HG03039 (cell line): ENCODE data around the gene KCNN4.
A peak's percentile ranks its signal among the peaks of the same experiment; 100 is the strongest.

ENCODE experiments used
- ATAC-seq: cut with Tn5 transposase; IDR thresholded peaks from one replicate; pipeline ENCODE4 v1.9.1; 2021; ENCODE audit warnings: mild to moderate bottlenecking, moderate library complexity; ENCODE audit not compliant: unreplicated experiment

The KCNN4 gene

DNA sequence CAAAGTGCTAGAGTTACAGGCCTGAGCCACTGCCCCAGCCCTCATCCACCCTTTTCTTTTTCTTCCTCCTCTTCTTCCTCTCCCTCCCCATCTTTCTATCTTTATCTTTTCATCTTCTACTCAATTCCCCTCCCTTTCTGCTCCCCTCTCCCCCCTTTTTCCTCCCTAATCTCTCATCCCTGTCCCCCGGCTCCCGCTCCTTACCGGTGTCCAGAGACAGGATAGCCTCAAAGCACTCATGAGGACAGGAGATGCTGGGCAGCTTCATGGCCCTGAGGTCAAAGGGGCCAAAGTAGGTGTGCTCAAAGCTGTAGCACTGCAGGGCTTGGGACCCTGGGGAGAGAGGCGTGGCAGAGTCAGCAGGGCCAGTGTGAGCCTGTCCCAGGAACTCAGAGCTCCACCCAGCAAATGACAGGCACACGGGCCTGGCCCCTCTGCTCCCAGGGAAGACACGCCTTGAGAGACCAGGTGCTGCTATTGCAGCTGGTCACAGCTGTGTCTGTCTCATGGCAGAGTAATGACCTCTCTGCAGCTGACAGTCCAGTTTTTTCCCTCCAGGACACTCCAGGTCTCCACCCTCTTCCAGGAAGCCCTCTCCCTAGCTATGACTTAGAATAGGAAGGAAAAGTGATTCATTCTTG is 18.8 kb upstream of the KCNN4 start:
- ATAC-seq: no peak

DNA sequence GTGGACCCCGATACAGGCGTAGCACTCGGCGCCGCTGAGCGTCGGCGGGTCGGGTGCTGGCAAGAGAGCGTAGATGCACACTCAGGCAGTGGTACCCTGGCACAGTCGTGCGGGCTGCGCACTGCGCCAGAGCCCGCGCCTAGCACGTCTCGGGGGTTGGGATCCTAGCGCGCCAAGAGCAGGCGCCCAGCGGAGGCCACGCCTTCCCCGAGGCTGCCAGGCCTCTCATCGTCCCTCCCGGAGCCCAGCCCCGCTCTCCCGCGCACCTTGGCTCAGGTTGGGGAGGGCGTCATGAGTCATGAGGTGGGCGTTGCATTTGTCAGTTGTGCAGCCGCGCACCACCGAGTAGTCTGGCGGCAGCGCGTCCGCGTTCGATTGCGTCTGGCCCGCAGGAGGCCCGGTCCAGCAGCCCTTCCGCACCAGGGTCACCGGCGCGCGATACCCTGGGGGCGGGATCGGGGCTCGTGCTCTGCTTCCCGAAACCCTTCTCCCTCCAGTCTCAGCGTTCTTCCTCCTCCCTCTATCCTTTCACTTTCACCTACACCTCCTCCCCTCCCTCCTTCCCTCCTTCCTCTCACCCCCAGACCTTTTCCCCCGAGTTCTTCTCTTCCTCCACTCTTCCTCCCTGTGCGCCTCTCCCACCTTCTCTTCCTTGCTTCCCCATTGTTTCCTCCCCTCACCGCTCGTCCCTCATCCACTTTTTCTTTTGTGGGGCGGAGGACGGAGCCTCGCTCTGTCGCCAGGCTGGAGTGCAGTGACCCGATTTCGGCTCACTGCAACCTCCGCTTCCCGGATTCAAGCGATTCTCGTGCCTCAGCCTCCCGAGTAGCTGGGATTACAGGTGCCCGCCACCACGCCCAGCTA is 18.0 kb upstream of the KCNN4 start:
- ATAC-seq: no peak

DNA sequence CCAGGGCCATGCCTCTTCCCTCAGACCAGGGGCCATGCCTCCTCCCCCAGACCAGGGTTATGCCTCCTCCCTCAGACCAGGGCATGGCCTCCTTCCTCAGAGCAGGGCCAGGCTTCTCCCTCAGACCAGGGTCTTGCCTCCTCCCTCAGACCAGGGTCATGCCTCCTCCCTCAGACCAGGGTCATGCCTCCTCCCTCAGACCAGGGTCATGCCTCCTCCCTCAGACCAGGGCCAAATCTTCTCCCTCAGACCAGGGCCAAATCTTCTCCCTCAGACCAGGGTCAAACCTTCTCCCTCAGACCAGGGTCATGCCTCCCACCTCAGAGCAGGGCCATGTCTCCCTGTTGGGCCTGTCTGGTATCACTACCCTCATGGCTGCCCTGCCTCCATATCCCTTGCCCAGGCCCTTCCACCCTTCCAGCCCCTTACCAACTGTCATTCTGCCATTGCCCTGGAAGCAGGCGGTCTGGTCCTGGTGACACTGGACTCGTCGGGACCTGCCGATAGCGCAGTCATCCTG is 17.3 kb upstream of the KCNN4 start:
- ATAC-seq: no peak

GRCh38 chr19:43797556-43797955 is 16.8 kb upstream of the KCNN4 start:
- no peak for ATAC-seq

DNA sequence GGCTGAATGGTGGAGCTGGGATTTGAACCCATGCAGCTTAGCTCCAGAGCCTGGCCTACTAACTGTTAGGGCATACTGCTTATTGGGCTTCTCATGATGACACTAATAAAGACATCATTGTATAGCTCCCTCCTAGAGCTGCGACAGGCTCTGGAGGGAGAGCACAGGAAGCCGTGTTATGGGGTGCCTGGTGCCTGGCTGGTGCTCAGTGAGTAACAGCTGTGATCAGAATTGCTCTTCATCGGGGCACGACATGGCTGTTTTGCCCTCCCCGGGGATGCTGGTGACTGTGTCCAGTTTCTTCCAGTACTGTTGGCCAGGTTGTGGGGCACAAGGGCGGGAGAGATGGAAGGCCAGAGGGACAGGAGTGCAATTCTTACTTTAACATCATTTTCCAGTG is 16.3 kb upstream of the KCNN4 start:
- no peak for ATAC-seq

DNA sequence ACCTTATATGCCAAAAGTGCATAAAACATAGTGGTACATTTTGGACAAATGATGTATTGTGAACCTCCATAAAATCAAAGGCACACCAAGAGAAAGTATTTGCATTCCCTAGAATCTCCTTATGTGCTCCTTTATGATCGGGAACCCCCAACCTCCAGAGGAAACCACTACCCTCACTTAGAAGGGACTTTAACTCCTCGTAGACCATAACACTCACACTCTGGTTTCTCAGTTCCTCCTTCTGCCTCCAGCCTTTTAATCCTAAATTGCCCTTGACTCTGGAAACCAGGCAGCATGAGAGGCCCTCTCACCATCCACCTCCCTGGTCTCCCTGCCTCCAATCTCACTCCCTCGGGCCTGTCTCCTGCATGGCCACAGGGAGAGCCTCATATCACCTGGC is 9.8 kb upstream of the KCNN4 start:
- no peak for ATAC-seq

GRCh38 chr19:43789029-43789428 is 8.3 kb upstream of the KCNN4 start:
- no peak for ATAC-seq

DNA sequence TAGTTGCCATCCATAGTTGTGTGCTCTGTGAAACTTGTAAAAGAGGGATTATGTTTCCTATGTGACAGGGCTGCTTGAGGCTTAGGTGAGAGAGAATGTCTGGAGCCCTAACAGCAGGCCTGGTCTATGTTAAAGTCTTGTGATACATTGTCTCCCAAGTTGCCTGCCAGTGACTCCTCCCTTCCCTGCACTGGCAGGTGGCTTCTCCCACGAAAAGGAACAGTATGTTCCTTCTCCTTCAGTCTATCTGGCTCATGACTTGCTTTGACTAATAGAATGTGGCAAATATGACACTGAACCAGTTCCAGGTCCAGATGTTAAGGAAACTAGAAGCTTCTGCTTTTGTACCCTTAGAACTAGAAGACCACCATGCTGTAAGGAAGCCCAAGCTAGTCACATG is 5.9 kb upstream of the KCNN4 start:
- no peak for ATAC-seq

- ATAC-seq: peak; percentile 35
These were observed 4.4 kb upstream of the KCNN4 start for GRCh38 chr19:43784981-43785808.

DNA sequence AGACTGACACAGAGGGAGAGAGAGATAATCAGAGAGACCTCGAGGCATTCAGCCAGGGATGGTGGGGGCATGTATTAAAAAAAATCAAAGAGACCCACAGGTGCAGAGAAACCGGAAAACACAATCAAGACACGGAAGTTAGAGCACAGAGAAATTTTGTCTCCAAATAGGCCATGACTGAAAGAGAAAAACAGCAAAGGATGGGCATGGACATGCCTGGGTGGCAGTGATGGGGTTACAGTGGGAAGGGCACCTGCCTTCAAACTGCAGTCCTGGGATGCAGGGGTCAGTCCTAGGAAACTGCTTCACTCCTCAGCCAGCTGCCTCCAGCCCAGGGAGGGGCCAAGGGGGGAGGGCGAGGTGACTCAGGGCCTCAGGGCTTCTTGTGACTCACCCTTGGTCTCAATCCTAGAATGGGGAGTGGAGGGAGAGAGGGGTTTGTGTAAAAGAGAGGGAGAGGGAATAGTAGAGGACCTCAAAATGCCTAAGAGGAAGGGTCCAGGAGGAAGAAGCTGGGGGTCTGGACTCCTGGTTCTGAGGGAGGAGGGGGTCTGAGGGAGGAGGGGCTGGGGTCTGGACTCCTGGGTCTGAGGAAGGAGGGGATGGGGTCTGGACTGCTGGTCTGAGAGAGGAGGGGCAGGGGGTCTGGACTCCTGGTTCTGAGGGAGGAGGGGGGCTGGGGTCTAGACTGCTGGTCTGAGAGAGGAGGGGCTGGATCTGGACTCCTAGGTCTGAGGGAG is 3.6 kb upstream of the KCNN4 start:
- ATAC-seq: no peak

GRCh38 chr19:43783636-43784035 is 2.9 kb upstream of the KCNN4 start:
- no peak for ATAC-seq

DNA sequence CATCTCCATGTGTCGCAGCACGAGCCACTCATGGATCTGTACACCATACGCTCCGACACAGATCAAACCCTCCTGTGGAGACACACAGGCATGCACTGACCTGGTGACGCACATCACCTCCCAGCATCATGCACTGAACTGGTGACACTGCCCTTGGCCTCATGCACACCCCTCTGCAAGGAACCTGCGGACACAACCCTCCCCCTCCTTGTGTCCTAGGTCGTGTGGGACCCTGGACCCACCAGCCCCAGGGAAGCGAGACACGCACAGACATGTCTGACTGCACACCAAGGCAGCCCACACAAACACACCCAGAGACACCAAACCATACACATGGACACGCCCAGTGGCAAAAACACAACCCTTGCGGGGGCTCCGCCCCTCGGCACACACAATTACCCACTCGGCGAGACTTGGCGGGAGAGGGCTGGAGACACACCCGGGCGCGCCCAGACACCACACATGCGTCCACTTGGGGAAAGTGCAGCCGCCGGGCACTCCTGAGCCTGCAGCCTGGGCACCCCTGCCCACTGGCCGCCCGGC is 2.0 kb upstream of the KCNN4 start:
- ATAC-seq: no peak

DNA sequence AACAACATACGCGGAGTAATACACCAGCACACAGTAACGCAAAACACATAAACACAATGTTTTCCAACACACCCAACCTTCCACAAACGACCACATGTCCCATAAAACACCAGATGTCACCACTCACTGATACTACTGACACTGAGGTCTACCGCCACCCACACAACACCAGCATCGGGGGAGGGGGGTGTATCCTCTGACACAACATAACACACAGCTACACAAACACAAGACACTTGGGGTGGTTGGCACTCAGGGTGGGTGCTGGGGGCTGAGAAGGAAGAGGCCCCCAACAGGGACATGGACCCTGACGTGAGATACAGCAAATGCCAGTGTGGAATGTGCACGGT is 1.5 kb upstream of the KCNN4 start:
- ATAC-seq: no peak

- no peak for ATAC-seq
These were observed 997 bp upstream of the KCNN4 start for GRCh38 chr19:43781630-43782310.

- ATAC-seq: no peak
These were observed 953 bp downstream of the KCNN4 start for GRCh38 chr19:43779820-43780219.

DNA sequence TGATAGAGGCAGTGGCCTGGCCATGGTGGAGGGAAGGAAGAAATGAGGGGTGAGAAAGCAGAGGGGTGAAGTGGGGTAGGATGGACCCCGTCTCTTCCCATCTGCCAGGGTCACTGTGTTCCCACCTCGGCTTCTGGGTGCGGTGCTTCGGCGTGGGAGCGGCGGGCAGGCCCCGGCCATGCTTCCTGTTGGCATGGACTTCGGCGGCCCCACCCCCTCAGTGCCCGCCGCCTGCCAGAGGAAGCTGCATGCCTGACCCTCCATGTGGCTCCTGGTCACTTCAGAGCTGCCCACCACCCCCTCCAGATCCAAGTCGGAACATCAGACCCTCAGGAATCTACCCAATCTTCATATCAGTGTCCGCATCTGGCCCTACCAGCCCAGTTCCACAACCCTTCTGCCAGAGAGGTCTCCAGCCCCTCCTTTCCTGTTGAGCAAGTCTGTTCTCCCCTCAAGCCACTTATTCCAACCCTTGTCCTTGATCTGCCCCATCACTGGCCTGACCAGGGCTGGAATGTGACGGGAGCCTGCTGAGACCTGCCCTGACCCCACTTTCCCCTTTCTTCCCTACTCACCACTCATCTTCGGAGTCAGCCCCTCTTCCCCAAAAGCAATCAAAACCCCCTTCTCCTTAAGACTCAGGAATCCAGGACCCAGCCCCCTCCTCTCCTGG is 1.5 kb downstream of the KCNN4 start:
- no peak for ATAC-seq

DNA sequence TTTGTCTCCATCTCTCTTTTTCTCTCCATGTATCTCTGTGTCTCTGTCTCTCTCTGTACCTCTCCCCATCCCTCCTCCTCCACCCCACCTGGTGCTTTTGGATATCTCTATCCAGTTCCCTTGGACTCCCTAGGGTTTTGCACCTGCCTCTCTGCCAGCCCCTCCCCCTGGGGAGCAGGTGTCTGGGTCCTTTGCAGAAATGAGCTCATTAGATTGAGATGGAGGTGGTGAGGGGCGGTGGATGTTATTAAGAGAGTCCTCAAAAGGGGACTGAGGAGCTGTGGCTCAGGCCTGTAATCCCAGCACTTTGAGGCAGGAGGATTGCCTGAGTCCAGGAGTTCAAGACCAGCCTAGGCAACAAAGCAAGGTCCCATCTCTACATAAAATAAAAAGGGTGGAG is 2.1 kb downstream of the KCNN4 start:
- no peak for ATAC-seq

- no peak for ATAC-seq
These were observed 3.5 kb downstream of the KCNN4 start for GRCh38 chr19:43777163-43777695.

- ATAC-seq: no peak
These were observed 4.5 kb downstream of the KCNN4 start for GRCh38 chr19:43776286-43776685.
